GM21515 (cell line): ENCODE data around the gene ADAMTS2.

ENCODE experiments used
- ATAC-seq: cut with Tn5 transposase; IDR thresholded peaks from one replicate; pipeline ENCODE4 v1.9.1; 2021; ENCODE audit not compliant: unreplicated experiment

ADAMTS2 gene

GRCh38 chr5:179258001-179258921, 87.0 kb downstream of the ADAMTS2 start:
- ATAC-seq, result no peak

GRCh38 chr5:179257176-179257682, 88.0 kb downstream of the ADAMTS2 start:
- no peak for ATAC-seq

- no peak for ATAC-seq
Measured at GRCh38 chr5:179256328-179257175, 88.7 kb downstream of the ADAMTS2 start.

GRCh38 chr5:179255527-179256327, 89.5 kb downstream of the ADAMTS2 start:
- ATAC-seq, result no peak

- no peak for ATAC-seq
Measured at GRCh38 chr5:179254638-179255271, 90.5 kb downstream of the ADAMTS2 start.

- ATAC-seq, result no peak
Measured at GRCh38 chr5:179253730-179254129, 91.5 kb downstream of the ADAMTS2 start.

- no peak for ATAC-seq
Measured at GRCh38 chr5:179251276-179251969, 93.8 kb downstream of the ADAMTS2 start.

- ATAC-seq, result no peak
Measured at GRCh38 chr5:179250561-179251225, 94.6 kb downstream of the ADAMTS2 start.

GRCh38 chr5:179246227-179246626, 99.0 kb downstream of the ADAMTS2 start:
- no peak for ATAC-seq

GRCh38 chr5:179245031-179245430, 100.2 kb downstream of the ADAMTS2 start:
- ATAC-seq, result no peak

GRCh38 chr5:179244044-179244443, 101.2 kb downstream of the ADAMTS2 start:
- ATAC-seq, result no peak

GRCh38 chr5:179243333-179243732, 101.9 kb downstream of the ADAMTS2 start:
- ATAC-seq, result no peak

- no peak for ATAC-seq
Measured at GRCh38 chr5:179242676-179243075, 102.6 kb downstream of the ADAMTS2 start.

GRCh38 chr5:179241764-179242370, 103.4 kb downstream of the ADAMTS2 start:
- ATAC-seq, result no peak

- ATAC-seq, result no peak
Measured at GRCh38 chr5:179241175-179241574, 104.1 kb downstream of the ADAMTS2 start.

- no peak for ATAC-seq
Measured at GRCh38 chr5:179240561-179240960, 104.7 kb downstream of the ADAMTS2 start.

GRCh38 chr5:179239256-179240135, 105.8 kb downstream of the ADAMTS2 start:
- ATAC-seq, result no peak

GRCh38 chr5:179238628-179238970, 106.7 kb downstream of the ADAMTS2 start:
- no peak for ATAC-seq
